Airway epithelial cell (primary cell): ENCODE data around the gene GSN. TPM values are rescaled to one million over a fixed set of nuclear protein-coding genes. Genes with fewer than 3 reads are reported as not detected.

Experiments used
- total RNA-seq: library from RNA; depleted of rRNA; stranded (reverse); fragments of >200 nt; gene quantifications from 2 replicates; pipeline ENCODE4 v1.2.3, GENCODE V29; 2015

The GSN gene
- total RNA-seq: 399 and 465 TPM in 2 replicates

DNA sequence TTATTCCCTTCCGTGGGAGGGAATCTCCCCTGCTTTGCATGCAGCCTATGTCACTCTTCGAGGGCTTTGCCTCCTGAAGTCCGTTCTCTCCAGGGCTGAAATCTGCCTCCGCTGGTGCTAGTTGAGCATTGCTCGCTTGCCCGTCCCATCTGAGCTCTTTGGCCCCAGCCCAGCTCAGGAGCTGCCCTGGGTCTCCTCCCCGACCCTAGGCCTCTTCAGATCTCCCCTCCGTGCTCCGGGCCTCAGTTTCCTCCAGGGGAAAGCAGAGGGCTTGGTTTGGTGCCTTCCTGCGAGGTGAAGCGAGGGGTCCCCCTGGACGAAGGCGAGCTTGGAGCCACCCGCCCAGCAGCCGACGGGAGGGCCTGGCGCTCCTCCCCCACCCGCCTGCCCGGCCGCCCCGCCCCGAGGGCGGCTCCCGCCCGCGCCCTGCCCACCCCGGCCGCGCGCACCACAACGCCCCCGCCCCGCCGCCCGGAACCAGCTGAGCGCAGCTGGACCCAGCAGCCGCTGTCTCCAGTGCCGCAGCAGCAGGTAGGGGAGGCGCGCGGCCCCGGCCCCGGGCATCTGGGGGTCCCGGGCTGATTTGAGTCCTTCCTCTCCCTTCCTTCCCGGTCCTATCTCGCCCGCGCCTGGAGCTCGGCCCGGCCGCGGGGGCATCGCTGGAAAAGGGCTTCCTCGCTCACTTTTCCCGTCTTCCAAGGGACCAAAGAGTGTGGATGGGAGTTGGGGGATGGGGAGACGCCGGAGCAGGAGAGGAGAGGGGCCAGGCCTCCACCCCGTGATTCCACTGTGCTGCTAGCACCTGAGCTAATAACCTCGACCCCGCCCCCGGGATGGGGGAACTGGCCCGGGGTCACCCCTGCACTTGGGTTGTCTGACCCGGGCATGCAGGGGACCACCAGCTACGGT lies at the start of gene GSN:
Gene GSN, plus strand, starts transcription at position 474 of the 909 bp plus-strand sequence. CDS start 33,810 bp downstream, outside the sequence.

DNA sequence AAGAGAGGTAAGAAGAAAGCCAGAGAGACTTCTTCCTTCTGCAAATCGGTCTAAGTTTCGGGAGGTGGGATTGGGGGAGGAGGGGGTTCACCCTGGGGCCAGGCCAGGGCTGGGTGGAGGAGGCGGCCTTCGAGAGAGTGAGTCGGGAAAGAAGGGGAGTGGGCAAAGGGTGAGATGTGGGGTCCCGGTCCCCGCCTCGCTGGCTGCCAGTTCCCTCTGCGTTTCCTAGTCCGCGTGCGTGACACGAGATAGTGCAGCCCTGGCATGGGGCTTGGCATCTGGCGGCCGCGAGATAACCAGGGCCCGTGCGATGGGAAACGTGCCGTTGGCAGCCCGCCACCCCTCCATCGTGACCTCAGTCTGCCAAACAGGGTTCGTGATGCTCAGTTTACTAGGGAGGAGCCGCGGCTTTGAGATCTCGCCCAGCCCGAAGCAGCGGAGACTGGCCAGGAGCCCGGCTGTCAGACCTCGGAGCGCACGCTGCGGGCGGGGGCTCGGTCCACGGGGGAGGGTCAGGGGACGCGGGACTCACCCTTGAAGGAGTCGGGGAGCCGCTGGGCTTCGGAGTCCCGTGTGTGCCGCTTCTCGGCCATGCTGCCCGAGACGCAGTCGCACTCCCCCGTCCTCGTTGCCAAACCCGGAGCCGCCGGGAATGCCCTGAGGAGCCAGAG lies 101.8 kb downstream of the GSN start, which contains the start of gene STOM:
Gene STOM, minus strand, starts transcription at position 656 of the 671 bp plus-strand sequence. Its CDS starts 63 bp downstream, at position 593.

Other genes with a start within 250 kb of the GSN start
- gene C5, start 217.9 kb upstream of the GSN start, total RNA-seq: 0.46 and 0.56 TPM in 2 replicates
- gene CNTRL, start 193.2 kb upstream of the GSN start, total RNA-seq: 9.4 and 11.2 TPM in 2 replicates
- gene RAB14, start 66.3 kb upstream of the GSN start, total RNA-seq: 18.6 and 28.8 TPM in 2 replicates
- 172 and 222 TPM in 2 replicates for gene STOM, start 102.1 kb downstream of the GSN start, total RNA-seq
- 0.14 TPM in 1 of 2 replicates, not detected in the other for gene GGTA1, start 231.7 kb downstream of the GSN start, total RNA-seq